Neural cell (in vitro differentiated cells): ENCODE data around the gene DOCK8. TPM values are rescaled to one million over a fixed set of nuclear protein-coding genes. Genes with fewer than 3 reads are reported as not detected.

Experiments
- H2AFZ ChIP-seq: fragments of 200-600, 300-800 bp; sonication (generic), shearing (Covaris generic); 2 replicates; pipeline ENCODE4 v1.6.0; 2014; ENCODE audit warnings: low read depth, mild to moderate bottlenecking, antibody characterized with exemption, low read length, moderate library complexity
- H3F3A ChIP-seq: fragments of 200-600 bp; shearing (Covaris generic); 2 replicates; pipeline ENCODE4 v1.6.1; 2016; ENCODE audit warnings: mild to moderate bottlenecking, moderate library complexity, mixed read lengths, antibody characterized with exemption, low read length; ENCODE audit not compliant: insufficient read depth, poor library complexity, severe bottlenecking
- H3K27ac ChIP-seq: fragments of 200-600, 300-800 bp; sonication (generic), shearing (Covaris generic); 2 replicates; pipeline ENCODE4 v1.5.1; 2014; ENCODE audit warnings: mild to moderate bottlenecking, low read length, moderate library complexity
- H3K27me3 ChIP-seq: fragments of 300-800, 200-600 bp; sonication (generic), shearing (Covaris generic); 2 replicates; pipeline ENCODE4 v1.6.0; 2014; ENCODE audit warnings: mild to moderate bottlenecking, low read depth, low read length, moderate library complexity; ENCODE audit not compliant: insufficient read depth
- H3K36me3 ChIP-seq: fragments of 300-800, 200-600 bp; sonication (generic), shearing (Covaris generic); 2 replicates; pipeline ENCODE4 v1.5.1; 2014; ENCODE audit warnings: mild to moderate bottlenecking, antibody characterized with exemption, low read length, moderate library complexity; ENCODE audit not compliant: insufficient read depth
- H3K4me2 ChIP-seq: fragments of 300-800, 200-600 bp; sonication (generic), shearing (Covaris generic); 2 replicates; pipeline ENCODE4 v1.6.0; 2014; ENCODE audit warnings: mild to moderate bottlenecking, low read length
- H3K4me3 ChIP-seq: fragments of 300-800, 200-600 bp; sonication (generic), shearing (Covaris generic); 2 replicates; pipeline ENCODE4 v1.5.1; 2014; ENCODE audit warnings: mild to moderate bottlenecking, low read length, moderate library complexity
- H3K79me2 ChIP-seq: fragments of 200-600 bp; shearing (Covaris generic); replicated peaks from 2 replicates; pipeline ENCODE4 v1.6.0; 2014; ENCODE audit warnings: mild to moderate bottlenecking, low read length, moderate library complexity; ENCODE audit not compliant: insufficient read depth
- H3K9ac ChIP-seq: fragments of 300-800, 200-600 bp; sonication (generic), shearing (Covaris generic); 2 replicates; pipeline ENCODE4 v1.6.1; 2016; ENCODE audit warnings: mild to moderate bottlenecking, low read length, mixed read lengths
- H3K9me2 ChIP-seq: fragments of 200-600 bp; shearing (Covaris generic); 2 replicates; pipeline ENCODE4 v1.6.1; 2016; ENCODE audit warnings: mild to moderate bottlenecking, low read length, mixed read lengths; ENCODE audit not compliant: insufficient read depth
- H3K9me3 ChIP-seq: fragments of 200-600, 300-800 bp; sonication (generic), shearing (Covaris generic); 2 replicates; pipeline ENCODE4 v1.6.1; 2016; ENCODE audit warnings: mild to moderate bottlenecking, mixed run types, low read length, moderate library complexity, mixed read lengths
- H4K20me1 ChIP-seq: fragments of 200-600 bp; shearing (Covaris generic); 2 replicates; pipeline ENCODE4 v1.6.1; 2016; ENCODE audit warnings: mild to moderate bottlenecking, mixed run types; ENCODE audit not compliant: insufficient read depth
- CTCF ChIP-seq: fragments of 450-650 bp; IDR thresholded peaks from 2 replicates; pipeline ENCODE4 v1.5.1; 2014; ENCODE audit warnings: antibody characterized with exemption, mild to moderate bottlenecking, moderate library complexity; ENCODE audit not compliant: poor library complexity, severe bottlenecking
- EP300 ChIP-seq: fragments of 450-650 bp; conservative IDR thresholded peaks from 2 replicates; pipeline ENCODE4 v1.6.1; 2014; ENCODE audit warnings: antibody characterized with exemption, mild to moderate bottlenecking, moderate library complexity; ENCODE audit not compliant: poor library complexity, severe bottlenecking
- EZH2 ChIP-seq: fragments of 200-600, 300-800 bp; shearing (Covaris generic), sonication (generic); IDR thresholded peaks from 2 replicates; pipeline ENCODE4 v1.6.1; 2014; ENCODE audit warnings: antibody characterized with exemption, low read length, borderline replicate concordance, mild to moderate bottlenecking; ENCODE audit not compliant: insufficient read depth, poor library complexity, severe bottlenecking
- MXI1 ChIP-seq: fragments of 450-650 bp; conservative IDR thresholded peaks from 2 replicates; pipeline ENCODE4 v1.6.1; 2014; ENCODE audit warnings: antibody characterized with exemption, mild to moderate bottlenecking; ENCODE audit not compliant: poor library complexity, severe bottlenecking
- POLR2AphosphoS5 ChIP-seq: IDR thresholded peaks from 2 replicates; pipeline ENCODE4 v1.6.1; 2012
- RAD21 ChIP-seq: fragments of 450-650 bp; conservative IDR thresholded peaks from 2 replicates; pipeline ENCODE4 v1.6.1; 2014; ENCODE audit warnings: antibody characterized with exemption, mild to moderate bottlenecking, moderate library complexity
- REST ChIP-seq: IDR thresholded peaks from 2 replicates; pipeline ENCODE4 v1.6.1; 2012; ENCODE audit warnings: borderline replicate concordance
- SMC3 ChIP-seq: fragments of 450-650 bp; conservative IDR thresholded peaks from 2 replicates; pipeline ENCODE4 v1.6.1; 2014; ENCODE audit warnings: antibody characterized with exemption, mild to moderate bottlenecking, moderate library complexity; ENCODE audit not compliant: poor library complexity
- TAF1 ChIP-seq: IDR thresholded peaks from 2 replicates; pipeline ENCODE4 v1.6.1; 2012; ENCODE audit warnings: low read depth
- polyA plus RNA-seq: library from polyadenylated mRNA; depleted of rRNA; stranded (reverse); fragments of >200 nt; gene quantifications from 2 replicates; pipeline ENCODE4 v1.2.3, GENCODE V29; 2014

The DOCK8 gene
- polyA plus RNA-seq, 1 donor from 2014 or later, result not detected

- no peak overlapping the region for H2AFZ ChIP-seq
Measured at GRCh38 chr9:421896-422295, 207.2 kb downstream of the DOCK8 start.

GRCh38 chr9:426264-426663, 211.6 kb downstream of the DOCK8 start:
- Histone ChIP-seq H3F3A (no peaks in the 10 kb centered on the region), H3K27ac (no peak overlapping the region), H3K9me3 (no peaks in the 10 kb centered on the region), H2AFZ (no peak overlapping the region), H4K20me1 (no peaks in the 10 kb centered on the region), H3K27me3 (no peaks in the 10 kb centered on the region), H3K79me2 (no peaks in the 10 kb centered on the region), H3K9me2 (no peaks in the 10 kb centered on the region), H3K9ac (no peak overlapping the region), H3K4me3 (no peak overlapping the region), H3K4me2 (no peak overlapping the region), H3K36me3 (no peaks in the 10 kb centered on the region)
- no peak for TF ChIP-seq TAF1
- TF ChIP-seq CTCF, result no peak
- no peak for TF ChIP-seq SMC3
- TF ChIP-seq MXI1, result no peak
- no peak for TF ChIP-seq EP300
- no peak for TF ChIP-seq REST

More at GRCh38 chr9:421896-422295, 207.2 kb downstream of the DOCK8 start:
- Histone ChIP-seq H3F3A (no peaks in the 10 kb centered on the region), H3K9me2 (no peaks in the 10 kb centered on the region), H3K9ac (no peak overlapping the region), H3K27ac (no peak overlapping the region), H3K36me3 (no peaks in the 10 kb centered on the region), H3K79me2 (no peaks in the 10 kb centered on the region), H3K9me3 (no peaks in the 10 kb centered on the region), H3K4me2 (no peak overlapping the region), H3K27me3 (no peaks in the 10 kb centered on the region), H4K20me1 (no peaks in the 10 kb centered on the region), H3K4me3 (no peak overlapping the region)
- TF ChIP-seq EZH2 (no peak), POLR2AphosphoS5 (no peak), EP300 (no peak), REST (no peak), SMC3 (no peak), TAF1 (no peak), RAD21 (no peak), CTCF (no peak), MXI1 (no peak)
